GM04504 (cell line): ENCODE measurements around the gene HAND2.

ENCODE experiments used
- DNase-seq: peaks from one replicate; pipeline ENCODE4 v3.0.0-alpha.2; 2012; ENCODE audit warnings: low read depth

The HAND2 gene

GRCh38 chr4:173519111-173520101 lies 10.6 kb downstream of the HAND2 start:
- no peak for DNase-seq

DNA sequence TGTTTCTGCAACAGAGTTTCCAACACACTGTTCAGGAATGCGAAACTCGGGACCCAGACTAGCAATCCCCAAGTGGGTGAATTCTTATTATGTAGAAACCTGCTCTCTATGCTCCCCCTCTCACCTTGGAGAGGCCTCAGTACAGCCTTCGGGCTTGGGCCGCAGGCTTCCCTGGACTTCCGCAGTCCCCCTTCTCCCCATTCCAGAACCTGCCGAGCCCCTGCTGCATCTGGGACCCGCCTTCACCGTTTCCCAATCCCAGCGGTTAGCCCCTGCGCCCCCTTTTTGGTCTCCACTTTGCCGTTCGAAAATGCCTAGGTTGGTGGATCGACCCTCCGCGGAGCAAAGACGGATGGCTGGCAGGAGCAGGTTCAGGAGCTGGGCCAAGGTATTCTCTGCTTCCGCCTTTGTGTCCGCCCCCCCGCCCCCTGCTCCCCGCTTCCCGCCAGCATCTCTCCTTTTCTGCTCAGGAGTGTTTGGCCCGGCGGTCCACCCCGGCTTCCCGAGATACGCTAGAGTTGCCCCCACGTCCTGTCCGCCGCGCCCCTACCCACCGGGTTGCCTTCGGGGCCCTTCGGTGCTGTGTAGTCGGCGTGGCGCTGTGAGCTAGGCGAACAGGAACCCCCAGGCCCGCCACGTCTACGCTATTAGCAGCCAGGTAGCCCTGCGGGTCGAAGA lies 11.5 kb downstream of the HAND2 start:
- no peak for DNase-seq

DNA sequence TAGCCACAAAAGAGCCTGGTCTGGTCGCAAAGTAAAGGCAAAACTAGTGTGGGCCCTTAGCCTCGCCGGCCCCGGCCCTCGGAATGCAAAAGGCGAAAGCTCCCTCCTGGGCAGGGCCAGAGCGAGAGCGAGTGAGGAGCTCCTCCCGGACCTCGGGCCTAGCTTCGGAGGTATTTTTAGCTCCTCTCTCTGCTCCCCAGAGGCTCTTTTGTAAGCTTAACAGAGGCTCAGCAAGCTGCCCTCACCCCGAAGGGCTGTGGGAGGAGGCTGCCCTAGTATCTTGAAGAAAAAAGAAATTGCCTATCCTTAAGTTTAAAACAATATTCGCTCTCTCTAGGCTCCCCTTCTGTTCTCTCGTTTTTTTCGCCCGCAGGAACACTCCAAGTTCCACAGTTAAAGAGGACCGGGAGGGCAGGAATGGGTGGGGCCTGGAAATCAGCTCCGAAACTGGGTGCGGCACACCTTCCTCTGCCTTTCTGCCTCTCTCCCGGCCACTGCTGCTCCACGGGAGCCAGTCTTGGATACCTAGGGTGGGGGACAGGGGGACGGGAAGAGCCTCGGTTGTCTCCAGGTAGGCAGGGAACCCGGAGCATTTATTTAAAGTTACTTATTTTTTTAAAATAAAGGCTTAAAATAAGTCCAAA lies 12.1 kb downstream of the HAND2 start:
- no peak for DNase-seq

GRCh38 chr4:173516621-173517524 lies 13.2 kb downstream of the HAND2 start:
- DNase-seq, result no peak

DNA sequence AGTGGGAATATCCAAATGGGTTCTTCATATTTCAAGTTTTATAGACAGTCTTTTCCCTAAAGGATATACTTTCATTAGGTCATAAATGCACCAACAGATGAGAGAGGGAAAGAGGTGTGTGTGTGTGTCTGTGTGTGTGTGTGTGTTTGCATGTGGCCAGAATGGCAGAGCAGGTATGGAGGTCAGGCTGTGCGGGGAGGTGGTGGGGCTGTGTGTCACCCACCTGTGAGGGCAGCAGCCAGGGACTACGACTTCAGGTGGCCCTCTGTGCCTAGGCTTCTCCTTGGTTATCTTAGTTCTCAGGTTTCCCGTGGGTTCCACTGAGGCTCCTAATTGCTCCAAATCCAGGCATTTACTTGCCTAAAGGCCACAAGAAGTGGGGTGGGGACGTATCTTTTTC lies 14.6 kb downstream of the HAND2 start:
- DNase-seq, result no peak

DNA sequence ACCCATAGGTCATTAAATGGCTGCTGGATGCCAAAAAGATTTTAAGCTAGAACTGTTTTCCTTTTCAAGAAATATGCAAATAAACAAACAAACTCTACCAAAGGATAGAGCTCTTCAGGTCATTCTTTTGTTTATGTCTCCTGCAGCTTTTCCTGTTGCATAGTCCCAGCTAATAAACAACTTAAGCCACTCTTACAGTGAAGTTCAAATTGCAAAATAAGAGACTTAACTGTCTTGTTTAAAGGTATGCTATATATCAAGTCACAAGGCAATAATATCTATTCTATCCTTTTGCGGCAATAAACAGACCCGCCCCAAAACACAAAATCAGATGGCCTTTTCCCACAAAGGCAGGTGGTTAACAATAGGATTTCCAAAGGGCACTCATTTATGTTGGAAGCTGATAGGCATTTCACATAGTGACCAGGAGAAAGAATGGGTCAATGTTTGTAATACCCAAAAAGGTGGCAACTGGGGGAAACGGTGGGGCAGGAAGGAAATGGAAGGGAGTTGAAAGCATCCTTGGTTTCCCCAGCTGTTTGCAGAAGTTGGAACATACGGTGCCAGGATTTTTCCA lies 15.3 kb downstream of the HAND2 start:
- no peak for DNase-seq

GRCh38 chr4:173513651-173514050 lies 16.4 kb downstream of the HAND2 start:
- DNase-seq, result no peak

DNA sequence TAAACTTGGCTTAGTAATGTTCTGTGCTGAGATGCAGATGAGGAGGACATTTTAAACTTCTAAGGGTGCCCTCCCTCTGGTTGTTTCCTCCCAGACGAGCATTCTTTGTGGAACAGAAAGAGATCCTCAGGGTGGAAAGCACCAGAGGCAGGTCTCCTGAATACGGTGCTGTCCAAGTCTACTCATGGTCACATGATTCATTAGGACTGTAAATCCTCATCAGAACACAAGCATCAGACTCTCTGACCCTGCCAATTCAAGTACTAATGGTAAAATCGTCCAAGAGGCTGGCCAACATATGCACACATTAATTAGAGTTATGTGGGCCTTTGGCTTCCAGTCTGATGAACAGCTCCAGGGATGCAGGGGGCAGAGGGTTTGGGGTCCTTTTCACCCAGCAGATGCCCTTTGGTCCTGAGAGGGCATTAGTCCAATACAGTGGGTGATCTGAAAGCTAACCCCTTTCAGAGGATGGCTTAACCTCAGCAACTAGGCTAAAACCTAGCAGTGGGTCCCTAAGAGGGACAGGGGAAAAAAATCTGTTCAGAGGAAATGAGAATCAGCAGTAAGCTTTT lies 18.2 kb downstream of the HAND2 start:
- no peak for DNase-seq

GRCh38 chr4:173509036-173510001 lies 20.7 kb downstream of the HAND2 start:
- no peak for DNase-seq

- DNase-seq, result no peak
Observed at GRCh38 chr4:173508386-173509035, 21.5 kb downstream of the HAND2 start.

DNA sequence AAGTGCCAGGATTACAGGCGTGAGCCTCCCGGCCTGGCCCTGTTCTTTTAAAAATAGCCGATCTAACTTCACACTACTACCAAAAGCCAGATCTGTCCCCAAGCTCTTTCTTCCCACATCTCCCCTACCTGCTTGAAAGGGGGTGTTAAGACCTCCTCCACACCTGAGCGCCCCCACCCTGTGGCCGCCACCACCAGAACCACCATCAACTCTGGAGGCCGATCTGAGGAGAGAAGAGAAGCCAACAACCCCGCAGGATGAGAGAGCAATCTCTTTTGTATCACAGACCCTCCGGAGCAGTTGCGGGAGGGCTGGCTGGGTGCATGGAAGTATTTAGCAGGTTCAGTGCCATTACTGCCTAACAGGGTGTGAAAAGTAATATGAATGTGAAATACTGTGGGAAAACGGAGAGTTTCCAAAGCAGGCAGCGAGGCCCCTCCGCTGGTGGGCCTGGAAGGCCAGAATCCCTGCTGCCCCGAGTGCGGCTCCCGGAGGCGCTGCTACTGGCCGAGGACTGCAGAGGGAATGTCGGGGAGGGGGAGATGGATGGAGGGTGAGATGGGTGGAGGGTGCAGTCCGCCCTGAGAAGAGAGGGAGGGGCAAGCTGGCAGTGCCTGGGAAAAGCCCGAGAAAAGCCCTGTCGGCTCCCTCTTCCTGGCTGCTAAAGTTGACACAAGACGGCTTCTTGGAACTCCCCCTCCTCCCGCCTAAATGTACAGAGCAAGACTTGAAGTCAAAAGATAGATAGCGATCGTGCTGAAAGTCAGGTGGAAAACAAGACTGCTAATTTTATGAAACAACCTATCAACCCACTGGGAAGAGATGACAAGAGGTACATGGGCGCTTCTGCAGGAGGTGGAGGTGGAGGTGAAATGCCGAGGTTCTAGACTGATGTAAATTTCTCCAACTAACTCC lies 22.3 kb downstream of the HAND2 start:
- no peak for DNase-seq

- no peak for DNase-seq
Observed at GRCh38 chr4:173506597-173507211, 23.3 kb downstream of the HAND2 start.

GRCh38 chr4:173505924-173506518 lies 24.0 kb downstream of the HAND2 start:
- no peak for DNase-seq

DNA sequence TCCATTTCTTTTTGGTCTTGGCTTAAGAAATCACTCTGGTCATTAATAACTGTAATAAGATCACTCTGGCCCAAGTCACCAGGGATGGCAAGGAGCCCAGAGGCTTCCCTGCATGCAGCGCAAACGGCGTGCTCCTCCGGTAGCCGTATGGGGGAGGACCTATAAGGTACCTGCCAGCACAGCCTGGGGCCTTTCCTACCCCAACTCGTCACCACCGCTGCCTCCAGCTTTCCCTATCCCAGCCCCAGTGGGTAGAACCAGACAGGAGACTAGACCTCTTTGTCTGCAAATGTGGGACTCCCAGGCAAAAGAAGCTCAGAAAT lies 25.9 kb downstream of the HAND2 start:
- no peak for DNase-seq

GRCh38 chr4:173503330-173504180 lies 26.5 kb downstream of the HAND2 start:
- DNase-seq, result no peak

DNA sequence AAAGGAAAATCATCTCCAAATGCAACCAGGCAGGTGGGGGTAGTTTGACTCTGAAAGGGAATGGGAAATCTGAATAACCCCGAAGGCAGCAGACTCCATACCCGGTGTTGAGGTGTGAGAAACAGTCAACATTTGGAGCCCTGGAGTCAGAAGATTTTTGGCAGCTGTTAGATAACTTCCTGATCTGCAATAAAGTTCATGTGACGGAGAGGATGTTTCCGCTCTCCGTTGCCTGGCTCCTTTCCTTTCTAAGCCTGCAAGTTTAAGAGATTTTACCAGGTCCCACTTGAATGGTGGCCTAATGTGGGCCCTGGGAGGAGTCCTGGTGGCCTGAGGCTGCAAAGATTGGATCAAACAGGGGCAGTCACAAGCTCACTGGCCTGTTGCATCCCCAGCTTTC lies 27.7 kb downstream of the HAND2 start:
- no peak for DNase-seq
